Amygdala (tissue), 56 donors: ENCODE data around the gene AKNA.
A peak's percentile ranks its signal among the peaks of the same experiment; 100 is the strongest.

Experiments
- DNase-seq, 56 donors: peaks; one replicate each; lab custom pipeline; 2025; lab: John Stamatoyannopoulos, UW

Gene AKNA

GRCh38 chr9:114291064-114291474 is 96.7 kb downstream of the AKNA start:
- peak in 47 of 56 donors; percentile 12 to 85 (median 46) for DNase-seq

- no peak for DNase-seq
Observed at GRCh38 chr9:114290561-114290986, 97.2 kb downstream of the AKNA start.

GRCh38 chr9:114289571-114290481 is 98.0 kb downstream of the AKNA start:
- no peak for DNase-seq

GRCh38 chr9:114289106-114289505 is 98.7 kb downstream of the AKNA start:
- no peak for DNase-seq

- no peak for DNase-seq
Observed at GRCh38 chr9:114288193-114289091, 99.3 kb downstream of the AKNA start.

GRCh38 chr9:114287763-114288192 is 100.0 kb downstream of the AKNA start:
- DNase-seq, result no peak

GRCh38 chr9:114287001-114287762 is 100.6 kb downstream of the AKNA start:
- no peak for DNase-seq

- no peak for DNase-seq
Observed at GRCh38 chr9:114286146-114286679, 101.6 kb downstream of the AKNA start.

GRCh38 chr9:114285166-114285867 is 102.5 kb downstream of the AKNA start:
- DNase-seq, result no peak

- DNase-seq, result no peak
Observed at GRCh38 chr9:114284316-114285060, 103.3 kb downstream of the AKNA start.
